Caco-2 (cell line): ENCODE results near the gene FHOD3. TPM values are rescaled to one million over a fixed set of nuclear protein-coding genes. Genes with fewer than 3 reads are reported as not detected.

Source experiments
- BruUV-seq: library from RNA; stranded (reverse); fragments of 400-500 nt; replicated peaks from 2 replicates; lab custom pipeline; 2021; lab: Mats Ljungman, UMichigan
- CTCF ChIA-PET: fragments of 300-600 bp; sonication (Branson Sonifier 250); formaldehyde crosslinking; loops from one replicate; lab custom pipeline; 2022; ENCODE audit warnings: antibody characterized with exemption; lab: Charles Lee
- POLR2A ChIA-PET: fragments of 300-600 bp; sonication (Branson Sonifier 250); formaldehyde crosslinking; loops from one replicate; lab custom pipeline; 2022; ENCODE audit warnings: antibody characterized with exemption; lab: Charles Lee
- DNase-seq, 2 experiments: peaks; one replicate each; pipeline versions ENCODE4 v3.0.0 to v3.0.0-alpha.2; 2020 to 2022
- H3K27me3 ChIP-seq: replicated peaks from 2 replicates; pipeline ENCODE4 v1.6.0; 2011; ENCODE audit warnings: low read length; ENCODE audit not compliant: control insufficient read depth, insufficient read depth
- H3K36me3 ChIP-seq: 2 replicates; pipeline ENCODE4 v1.5.1; 2011; ENCODE audit warnings: low read length; ENCODE audit not compliant: control insufficient read depth, insufficient read depth
- H3K4me1 ChIP-seq: fragments of 250-450 bp; sonication (Bioruptor Pico); 2 replicates; pipeline ENCODE4 v1.5.1; 2020; ENCODE audit warnings: mild to moderate bottlenecking
- H3K4me3 ChIP-seq: 2 replicates; pipeline ENCODE4 v1.5.1; 2011; ENCODE audit warnings: low read depth, mild to moderate bottlenecking, control low read depth, low read length
- H3K9me3 ChIP-seq: fragments of 250-450 bp; sonication (Bioruptor Pico); 2 replicates; pipeline ENCODE4 v1.5.1; 2020; ENCODE audit warnings: mild to moderate bottlenecking, moderate library complexity
- H3K27ac Mint-ChIP-seq: one replicate; pipeline ENCODE4 v1.8.0; 2022; ENCODE audit warnings: mixed read lengths; ENCODE audit not compliant: unreplicated experiment
- H3K27me3 Mint-ChIP-seq: one replicate; pipeline ENCODE4 v1.8.0; 2022; ENCODE audit warnings: mixed read lengths; ENCODE audit not compliant: insufficient read depth, unreplicated experiment
- H3K36me3 Mint-ChIP-seq: one replicate; pipeline ENCODE4 v1.8.0; 2022; ENCODE audit warnings: mild to moderate bottlenecking, mixed read lengths; ENCODE audit not compliant: insufficient read depth, unreplicated experiment
- H3K4me1 Mint-ChIP-seq: one replicate; pipeline ENCODE4 v1.8.0; 2022; ENCODE audit warnings: low read depth, mixed read lengths; ENCODE audit not compliant: unreplicated experiment
- H3K4me3 Mint-ChIP-seq: one replicate; pipeline ENCODE4 v1.8.0; 2022; ENCODE audit warnings: mild to moderate bottlenecking, moderate library complexity, mixed read lengths; ENCODE audit not compliant: unreplicated experiment
- H3K9me3 Mint-ChIP-seq: one replicate; pipeline ENCODE4 v1.8.0; 2022; ENCODE audit warnings: mixed read lengths; ENCODE audit not compliant: unreplicated experiment
- intact Hi-C: fragments of 100-400 bp; cut with micrococcal nuclease; formaldehyde crosslinking; loops from one replicate; pipeline ENCODE4 v1.10.0; 2022; ENCODE audit not compliant: unreplicated experiment
- total RNA-seq: library from RNA; stranded (reverse); gene quantifications from 2 replicates; pipeline ENCODE4 v1.2.3, GENCODE V29; 2022
- TF ChIP-seq, protein P1 (sequence below), 2 experiments: fragments of 200-600 bp in 1 of 2; IDR thresholded peaks; 1 replicate in 1 of 2; 2 replicates in 1 of 2; pipeline versions ENCODE4 v1.5.1 to v1.8.0; 2011 to 2022; ENCODE audit warnings: antibody characterized with exemption in 1 of 2, control low read depth in 1 of 2, inconsistent platforms in 1 of 2, low read depth in 1 of 2, low read length in 1 of 2, mild to moderate bottlenecking in 1 of 2, moderate library complexity in 1 of 2; ENCODE audit not compliant: insufficient read depth in 1 of 2, severe bottlenecking in 1 of 2, unreplicated experiment in 1 of 2

FHOD3 gene
- total RNA-seq, 1 experiment from 2014 or later, result not detected

DNA sequence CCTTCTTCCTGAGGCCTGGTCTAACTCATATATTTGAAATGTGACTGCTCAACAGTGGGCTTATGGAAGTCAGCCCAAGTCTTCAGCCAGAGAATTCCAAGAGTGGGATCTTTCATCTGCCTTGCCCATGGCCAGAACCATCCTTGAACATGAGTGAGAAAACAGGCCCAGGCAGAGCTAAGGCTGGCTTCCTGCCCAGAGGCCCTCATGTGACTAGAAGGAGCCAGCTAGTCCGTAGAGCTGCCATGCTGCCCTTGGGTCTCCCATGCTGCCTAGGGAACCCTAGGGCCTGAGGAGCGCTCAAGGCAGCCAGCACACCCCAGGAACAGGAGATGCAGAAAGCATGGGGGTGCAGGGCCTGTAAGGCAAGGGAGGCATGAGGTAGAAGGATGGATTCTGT, 203.6 kb downstream of the FHOD3 start:
- no peaks in the 10 kb centered on the region for H3K36me3 ChIP-seq

GRCh38 chr18:36503477-36503876, 206.0 kb downstream of the FHOD3 start:
- Mint-ChIP-seq H3K27ac (no peak overlapping the region), H3K4me3 (no peak overlapping the region), H3K4me1 (no peaks in the 10 kb centered on the region), H3K27me3 (peaks cover 3% of the 10 kb centered on the region), H3K9me3 (no peaks in the 10 kb centered on the region), H3K36me3 (no peaks in the 10 kb centered on the region)
- intact Hi-C loops, result no loop called here
- ChIA-PET POLR2A (no interaction called here), CTCF (no interaction called here)
- Histone ChIP-seq H3K4me3 (no peak overlapping the region), H3K9me3 (no peaks in the 10 kb centered on the region), H3K36me3 (no peaks in the 10 kb centered on the region), H3K27me3 (no peaks in the 10 kb centered on the region), H3K4me1 (no peaks in the 10 kb centered on the region)
- no peak for DNase-seq
- TF ChIP-seq, protein P1, sequence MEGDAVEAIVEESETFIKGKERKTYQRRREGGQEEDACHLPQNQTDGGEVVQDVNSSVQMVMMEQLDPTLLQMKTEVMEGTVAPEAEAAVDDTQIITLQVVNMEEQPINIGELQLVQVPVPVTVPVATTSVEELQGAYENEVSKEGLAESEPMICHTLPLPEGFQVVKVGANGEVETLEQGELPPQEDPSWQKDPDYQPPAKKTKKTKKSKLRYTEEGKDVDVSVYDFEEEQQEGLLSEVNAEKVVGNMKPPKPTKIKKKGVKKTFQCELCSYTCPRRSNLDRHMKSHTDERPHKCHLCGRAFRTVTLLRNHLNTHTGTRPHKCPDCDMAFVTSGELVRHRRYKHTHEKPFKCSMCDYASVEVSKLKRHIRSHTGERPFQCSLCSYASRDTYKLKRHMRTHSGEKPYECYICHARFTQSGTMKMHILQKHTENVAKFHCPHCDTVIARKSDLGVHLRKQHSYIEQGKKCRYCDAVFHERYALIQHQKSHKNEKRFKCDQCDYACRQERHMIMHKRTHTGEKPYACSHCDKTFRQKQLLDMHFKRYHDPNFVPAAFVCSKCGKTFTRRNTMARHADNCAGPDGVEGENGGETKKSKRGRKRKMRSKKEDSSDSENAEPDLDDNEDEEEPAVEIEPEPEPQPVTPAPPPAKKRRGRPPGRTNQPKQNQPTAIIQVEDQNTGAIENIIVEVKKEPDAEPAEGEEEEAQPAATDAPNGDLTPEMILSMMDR (IDR thresholded peaks at IDR 0.05; ENCODE audit: insufficient read depth in 1 of 2, low read depth in 1 of 2, low read length in 1 of 2, severe bottlenecking in 1 of 2, unreplicated experiment in 1 of 2), result no peak
- no TSS peak for BruUV-seq

More for the DNA sequence above, 203.6 kb downstream of the FHOD3 start:
- intact Hi-C loops, result no loop called here
- TF ChIP-seq, protein P1 (IDR thresholded peaks at IDR 0.05; ENCODE audit: insufficient read depth in 1 of 2, low read depth in 1 of 2, low read length in 1 of 2, severe bottlenecking in 1 of 2, unreplicated experiment in 1 of 2), result no peak
- Mint-ChIP-seq H3K27ac (no peak overlapping the region), H3K4me1 (no peaks in the 10 kb centered on the region), H3K27me3 (no peaks in the 10 kb centered on the region), H3K4me3 (no peak overlapping the region), H3K9me3 (no peaks in the 10 kb centered on the region), H3K36me3 (no peaks in the 10 kb centered on the region)
- CTCF ChIA-PET, result no interaction called here
- Histone ChIP-seq H3K4me3 (no peak overlapping the region), H3K9me3 (no peaks in the 10 kb centered on the region), H3K4me1 (no peaks in the 10 kb centered on the region), H3K27me3 (no peaks in the 10 kb centered on the region)
- POLR2A ChIA-PET, result no interaction called here
- no peak for DNase-seq
- no TSS peak for BruUV-seq

DNA sequence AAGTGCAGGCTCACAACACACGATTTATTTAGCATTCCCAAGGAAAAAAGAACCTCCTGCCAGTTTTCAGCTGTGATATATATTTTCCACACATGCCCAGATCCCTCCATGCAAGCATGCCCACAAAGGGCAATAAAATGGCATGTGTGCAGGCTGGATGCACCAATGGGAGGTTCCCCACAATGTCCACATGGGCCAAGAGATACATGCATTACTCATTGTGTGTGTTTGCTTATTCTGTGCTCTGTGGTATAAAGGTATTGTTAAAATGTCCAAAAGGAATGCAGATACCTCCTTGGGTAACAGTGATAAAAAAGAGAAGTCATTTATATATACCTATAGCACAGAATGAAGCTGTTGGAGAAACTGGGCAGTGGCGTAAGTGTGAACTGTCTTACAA, 207.4 kb downstream of the FHOD3 start:
- Mint-ChIP-seq H3K27me3 (peaks cover 3% of the 10 kb centered on the region), H3K4me3 (no peak overlapping the region), H3K27ac (no peak overlapping the region), H3K9me3 (no peaks in the 10 kb centered on the region), H3K4me1 (no peaks in the 10 kb centered on the region), H3K36me3 (no peaks in the 10 kb centered on the region)
- no peak for DNase-seq
- Histone ChIP-seq H3K4me3 (no peak overlapping the region), H3K27me3 (no peaks in the 10 kb centered on the region), H3K36me3 (no peaks in the 10 kb centered on the region), H3K9me3 (no peaks in the 10 kb centered on the region), H3K4me1 (no peaks in the 10 kb centered on the region)
- TF ChIP-seq, protein P1 (IDR thresholded peaks at IDR 0.05; ENCODE audit: insufficient read depth in 1 of 2, low read depth in 1 of 2, low read length in 1 of 2, severe bottlenecking in 1 of 2, unreplicated experiment in 1 of 2), result no peak
- CTCF ChIA-PET, result no interaction called here
- BruUV-seq, result no TSS peak
- intact Hi-C loops, result no loop called here
- POLR2A ChIA-PET, result no interaction called here
